GM06990 (cell line): ENCODE measurements around the gene CORO2B.

Experiments used
- DNase-seq: peaks from one replicate; pipeline ENCODE4 v3.0.0-alpha.2; 2011; ENCODE audit not compliant: insufficient read length; ENCODE audit errors: extremely low read depth
- H3K27me3 ChIP-seq: replicated peaks from 2 replicates; pipeline ENCODE4 v1.6.0; 2011; ENCODE audit warnings: low read length; ENCODE audit not compliant: control insufficient read depth, insufficient read depth
- H3K36me3 ChIP-seq: 2 replicates; pipeline ENCODE4 v1.5.1; 2011; ENCODE audit warnings: low read length; ENCODE audit not compliant: control insufficient read depth, insufficient read depth
- H3K4me3 ChIP-seq: replicated peaks from 2 replicates; pipeline ENCODE4 v1.5.1; 2011; ENCODE audit warnings: low read depth, mild to moderate bottlenecking, control low read depth, low read length
- TF ChIP-seq, protein P1 (sequence below): IDR thresholded peaks from 2 replicates; pipeline ENCODE4 v1.5.1; 2011; ENCODE audit warnings: low read length, control low read depth, mild to moderate bottlenecking, inconsistent platforms; ENCODE audit not compliant: insufficient read depth, poor library complexity, severe bottlenecking

CORO2B gene

GRCh38 chr15:68681836-68682235, 103.0 kb downstream of the CORO2B start:
- TF ChIP-seq, protein P1, sequence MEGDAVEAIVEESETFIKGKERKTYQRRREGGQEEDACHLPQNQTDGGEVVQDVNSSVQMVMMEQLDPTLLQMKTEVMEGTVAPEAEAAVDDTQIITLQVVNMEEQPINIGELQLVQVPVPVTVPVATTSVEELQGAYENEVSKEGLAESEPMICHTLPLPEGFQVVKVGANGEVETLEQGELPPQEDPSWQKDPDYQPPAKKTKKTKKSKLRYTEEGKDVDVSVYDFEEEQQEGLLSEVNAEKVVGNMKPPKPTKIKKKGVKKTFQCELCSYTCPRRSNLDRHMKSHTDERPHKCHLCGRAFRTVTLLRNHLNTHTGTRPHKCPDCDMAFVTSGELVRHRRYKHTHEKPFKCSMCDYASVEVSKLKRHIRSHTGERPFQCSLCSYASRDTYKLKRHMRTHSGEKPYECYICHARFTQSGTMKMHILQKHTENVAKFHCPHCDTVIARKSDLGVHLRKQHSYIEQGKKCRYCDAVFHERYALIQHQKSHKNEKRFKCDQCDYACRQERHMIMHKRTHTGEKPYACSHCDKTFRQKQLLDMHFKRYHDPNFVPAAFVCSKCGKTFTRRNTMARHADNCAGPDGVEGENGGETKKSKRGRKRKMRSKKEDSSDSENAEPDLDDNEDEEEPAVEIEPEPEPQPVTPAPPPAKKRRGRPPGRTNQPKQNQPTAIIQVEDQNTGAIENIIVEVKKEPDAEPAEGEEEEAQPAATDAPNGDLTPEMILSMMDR = no peak
- Histone ChIP-seq H3K27me3 (peaks cover 2% of the 10 kb centered on the region; the same call in 1 of the 2 replicates), H3K4me3 (no peak overlapping the region), H3K36me3 (no peaks in the 10 kb centered on the region)
- DNase-seq = no peak

DNA sequence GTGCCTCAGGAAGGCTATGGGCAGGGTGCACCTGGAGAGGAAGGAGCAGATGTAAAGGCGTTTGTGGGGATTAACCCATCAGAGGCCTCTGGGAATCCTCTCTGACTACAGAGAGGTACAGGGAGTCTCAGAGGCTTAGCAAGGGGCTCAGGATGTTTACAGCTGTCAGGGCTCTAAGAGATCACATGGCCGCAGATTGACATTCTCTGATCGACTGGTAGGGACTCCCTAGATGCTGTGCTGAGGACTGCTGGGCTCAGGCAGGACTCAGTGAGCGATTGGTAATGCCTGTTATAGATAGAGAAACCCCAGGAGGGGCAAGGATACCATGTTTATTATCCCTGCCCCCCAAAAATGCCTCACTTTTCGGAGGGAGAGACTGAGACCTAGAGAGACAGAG, 103.5 kb downstream of the CORO2B start:
- Histone ChIP-seq H3K4me3 (no peak overlapping the region), H3K36me3 (no peaks in the 10 kb centered on the region), H3K27me3 (peaks cover 2% of the 10 kb centered on the region; the same call in 1 of the 2 replicates)
- no peak for DNase-seq
- TF ChIP-seq, protein P1 = no peak

- H3K27me3 ChIP-seq = peaks cover under 1% of the 10 kb centered on the region; the same call in 1 of the 2 replicates
- TF ChIP-seq, protein P1 = no peak
- H3K36me3 ChIP-seq = no peaks in the 10 kb centered on the region
These were observed 104.2 kb downstream of the CORO2B start for GRCh38 chr15:68683026-68683425.

DNA sequence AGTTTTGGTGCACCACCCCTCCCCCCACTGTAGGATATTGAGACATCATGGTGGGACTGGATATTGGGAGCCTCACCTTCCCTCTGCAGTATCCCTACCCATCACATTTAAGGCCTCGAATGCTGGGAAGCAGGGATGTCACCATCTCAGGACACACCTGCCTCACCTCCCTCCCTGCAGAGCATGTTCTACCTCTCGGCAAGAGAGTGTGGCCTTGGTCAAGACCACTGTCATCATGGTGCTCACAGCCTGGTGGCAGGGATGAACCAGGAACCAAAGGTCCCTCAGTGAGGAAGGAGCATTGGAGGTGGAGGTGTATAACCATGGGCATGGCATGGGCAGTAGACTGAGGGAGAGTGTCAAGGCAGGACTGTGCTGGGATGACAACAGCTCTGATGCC, 104.8 kb downstream of the CORO2B start:
- DNase-seq = no peak
- TF ChIP-seq, protein P1 = no peak
- Histone ChIP-seq H3K4me3 (no peak overlapping the region), H3K27me3 (no peaks in the 10 kb centered on the region), H3K36me3 (no peaks in the 10 kb centered on the region)

More at GRCh38 chr15:68683026-68683425, 104.2 kb downstream of the CORO2B start:
- DNase-seq = no peak
- H3K4me3 ChIP-seq = no peak overlapping the region

DNA sequence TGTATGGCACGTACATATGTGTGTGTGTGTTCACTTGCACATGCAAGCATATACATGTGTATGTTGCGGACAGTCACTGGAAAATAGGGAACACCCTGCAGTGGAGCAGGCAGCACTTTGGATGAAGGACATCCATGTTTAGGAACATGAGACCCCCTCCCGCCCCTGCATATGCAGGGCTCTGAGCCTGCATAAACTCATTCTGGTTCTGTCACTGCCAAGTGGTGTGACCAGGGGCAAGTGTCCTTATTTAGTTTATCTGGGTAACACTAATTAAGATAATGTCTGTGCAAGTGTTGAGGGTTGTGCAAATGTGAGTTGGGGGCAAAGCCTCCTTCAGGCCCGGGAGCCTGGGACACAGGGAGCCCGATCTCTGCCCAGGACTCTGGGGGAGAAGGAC, 105.7 kb downstream of the CORO2B start:
- no peaks in the 10 kb centered on the region for H3K27me3 ChIP-seq
- TF ChIP-seq, protein P1 = no peak
- no peak overlapping the region for H3K4me3 ChIP-seq
- H3K36me3 ChIP-seq = no peaks in the 10 kb centered on the region
- DNase-seq = no peak

- no peak for DNase-seq
- Histone ChIP-seq H3K27me3 (no peaks in the 10 kb centered on the region), H3K4me3 (no peak overlapping the region), H3K36me3 (no peaks in the 10 kb centered on the region)
- TF ChIP-seq, protein P1 = no peak
These were observed 108.4 kb downstream of the CORO2B start for GRCh38 chr15:68687136-68687735.
